Measurements from ENCODE around the gene TTC21B. TPM values are rescaled to one million over a fixed set of nuclear protein-coding genes. Genes with fewer than 3 reads are reported as not detected.

Gene TTC21B
- total RNA-seq, 4 donors from 2014 or later: 11.9 to 33.8 (median 23.0) TPM

DNA sequence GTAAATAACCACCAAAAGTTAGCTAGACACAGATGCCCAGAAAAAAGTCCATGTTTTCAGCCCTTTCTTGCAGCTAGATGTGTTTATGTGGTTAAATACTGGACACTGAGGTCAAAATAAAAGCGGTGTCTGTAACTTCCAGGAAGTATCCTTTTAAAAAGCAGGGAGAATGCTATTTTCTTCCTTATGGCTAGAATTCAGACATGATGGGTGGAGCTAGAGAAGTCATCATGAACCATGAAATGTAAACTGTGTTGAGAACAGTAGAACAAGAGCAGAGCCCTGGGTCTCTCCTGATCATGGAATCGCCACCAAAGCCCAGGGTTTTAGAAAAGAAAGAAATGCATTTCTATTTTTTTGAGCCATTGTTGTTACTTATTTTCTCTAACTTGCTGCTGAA lies 118.2 kb downstream of the TTC21B start:
- in situ Hi-C loops (cut with MboI; ENCODE audit: low pct_ligation_motif_present in 1 of 4, low pct_unique_long_range_greater_than_20kb in 1 of 4, low sequenced_read_pairs in 3 of 4): no loop called here
- Histone ChIP-seq H3K36me3 (no peaks in the 10 kb centered on the region), H3K4me3 (no peak overlapping the region), H3K9me3 (no peaks in the 10 kb centered on the region), H3K27ac (no peak overlapping the region), H3K4me1 (no peaks in the 10 kb centered on the region), H3K27me3 (no peaks in the 10 kb centered on the region)
- WGBS, 2 donors (ENCODE audit: low coverage in 1 of 2): 46 to 67% methylated on average over 2 of the region's 2 CpGs
- intact Hi-C loops (cut with DNase I; ENCODE audit: low total_unique reads): no loop called here
- DNase-seq: no peak
- TF ChIP-seq, protein P1, sequence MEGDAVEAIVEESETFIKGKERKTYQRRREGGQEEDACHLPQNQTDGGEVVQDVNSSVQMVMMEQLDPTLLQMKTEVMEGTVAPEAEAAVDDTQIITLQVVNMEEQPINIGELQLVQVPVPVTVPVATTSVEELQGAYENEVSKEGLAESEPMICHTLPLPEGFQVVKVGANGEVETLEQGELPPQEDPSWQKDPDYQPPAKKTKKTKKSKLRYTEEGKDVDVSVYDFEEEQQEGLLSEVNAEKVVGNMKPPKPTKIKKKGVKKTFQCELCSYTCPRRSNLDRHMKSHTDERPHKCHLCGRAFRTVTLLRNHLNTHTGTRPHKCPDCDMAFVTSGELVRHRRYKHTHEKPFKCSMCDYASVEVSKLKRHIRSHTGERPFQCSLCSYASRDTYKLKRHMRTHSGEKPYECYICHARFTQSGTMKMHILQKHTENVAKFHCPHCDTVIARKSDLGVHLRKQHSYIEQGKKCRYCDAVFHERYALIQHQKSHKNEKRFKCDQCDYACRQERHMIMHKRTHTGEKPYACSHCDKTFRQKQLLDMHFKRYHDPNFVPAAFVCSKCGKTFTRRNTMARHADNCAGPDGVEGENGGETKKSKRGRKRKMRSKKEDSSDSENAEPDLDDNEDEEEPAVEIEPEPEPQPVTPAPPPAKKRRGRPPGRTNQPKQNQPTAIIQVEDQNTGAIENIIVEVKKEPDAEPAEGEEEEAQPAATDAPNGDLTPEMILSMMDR (IDR thresholded peaks at IDR 0.05): no peak
- no peak for TF ChIP-seq EP300 (IDR thresholded peaks at IDR 0.05; ENCODE audit: low read depth)
- TF ChIP-seq POLR2A (IDR thresholded peaks at IDR 0.05): no peak

- intact Hi-C loops (cut with DNase I; ENCODE audit: low total_unique reads) (no loop called here), in situ Hi-C loops (cut with MboI; ENCODE audit: low pct_ligation_motif_present in 1 of 4, low pct_unique_long_range_greater_than_20kb in 1 of 4, low sequenced_read_pairs in 3 of 4) (no loop called here)
- no peak for DNase-seq
- no peaks in the 10 kb centered on the region for H3K4me1 ChIP-seq
- H3K4me3 ChIP-seq: no peak overlapping the region
- TF ChIP-seq POLR2AphosphoS5 (IDR thresholded peaks at IDR 0.05) (no peak), EP300 (IDR thresholded peaks at IDR 0.05; ENCODE audit: low read depth) (no peak), POLR2A (IDR thresholded peaks at IDR 0.05) (no peak)
- TF ChIP-seq, protein P1 (IDR thresholded peaks at IDR 0.05): no peak
- 89 to 96% methylated on average over 4 of the region's 4 CpGs for WGBS, 2 donors (ENCODE audit: low coverage in 1 of 2)
- H3K27me3 ChIP-seq: no peaks in the 10 kb centered on the region
- no peaks in the 10 kb centered on the region for H3K36me3 ChIP-seq
- H3K27ac ChIP-seq: no peak overlapping the region
- H3K9me3 ChIP-seq: no peaks in the 10 kb centered on the region
Measured at GRCh38 chr2:165833156-165833555, 120.4 kb downstream of the TTC21B start.

DNA sequence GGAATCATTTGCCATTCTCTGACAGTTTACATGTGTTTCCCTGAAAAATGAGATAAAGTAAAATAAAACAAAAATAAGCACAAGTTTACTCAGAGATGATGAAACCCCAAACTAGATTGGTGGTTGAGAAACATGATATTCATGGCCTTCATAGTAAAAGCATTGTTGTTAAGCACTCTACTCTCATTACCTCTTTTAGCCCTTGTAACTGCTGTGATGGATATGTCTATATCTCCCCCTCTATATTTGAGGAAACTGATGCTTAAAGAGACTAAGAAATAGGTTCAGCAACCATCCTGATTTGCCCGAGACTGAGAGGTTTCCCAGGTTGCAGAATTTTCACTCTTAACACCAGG lies 125.7 kb downstream of the TTC21B start:
- Histone ChIP-seq H3K4me3 (no peak overlapping the region), H3K27me3 (no peaks in the 10 kb centered on the region), H3K9me3 (no peaks in the 10 kb centered on the region), H3K4me1 (no peaks in the 10 kb centered on the region), H3K27ac (no peak overlapping the region), H3K36me3 (no peaks in the 10 kb centered on the region)
- in situ Hi-C loops (cut with MboI; ENCODE audit: low pct_ligation_motif_present in 1 of 4, low pct_unique_long_range_greater_than_20kb in 1 of 4, low sequenced_read_pairs in 3 of 4): no loop called here
- no peak for TF ChIP-seq POLR2AphosphoS5 (IDR thresholded peaks at IDR 0.05)
- no peak for TF ChIP-seq EP300 (IDR thresholded peaks at IDR 0.05; ENCODE audit: low read depth)
- no peak for DNase-seq
- WGBS, 2 donors (ENCODE audit: low coverage in 1 of 2): 60 to 80% methylated on average over 1 of the region's 1 CpG
- intact Hi-C loops (cut with DNase I; ENCODE audit: low total_unique reads): no loop called here

DNA sequence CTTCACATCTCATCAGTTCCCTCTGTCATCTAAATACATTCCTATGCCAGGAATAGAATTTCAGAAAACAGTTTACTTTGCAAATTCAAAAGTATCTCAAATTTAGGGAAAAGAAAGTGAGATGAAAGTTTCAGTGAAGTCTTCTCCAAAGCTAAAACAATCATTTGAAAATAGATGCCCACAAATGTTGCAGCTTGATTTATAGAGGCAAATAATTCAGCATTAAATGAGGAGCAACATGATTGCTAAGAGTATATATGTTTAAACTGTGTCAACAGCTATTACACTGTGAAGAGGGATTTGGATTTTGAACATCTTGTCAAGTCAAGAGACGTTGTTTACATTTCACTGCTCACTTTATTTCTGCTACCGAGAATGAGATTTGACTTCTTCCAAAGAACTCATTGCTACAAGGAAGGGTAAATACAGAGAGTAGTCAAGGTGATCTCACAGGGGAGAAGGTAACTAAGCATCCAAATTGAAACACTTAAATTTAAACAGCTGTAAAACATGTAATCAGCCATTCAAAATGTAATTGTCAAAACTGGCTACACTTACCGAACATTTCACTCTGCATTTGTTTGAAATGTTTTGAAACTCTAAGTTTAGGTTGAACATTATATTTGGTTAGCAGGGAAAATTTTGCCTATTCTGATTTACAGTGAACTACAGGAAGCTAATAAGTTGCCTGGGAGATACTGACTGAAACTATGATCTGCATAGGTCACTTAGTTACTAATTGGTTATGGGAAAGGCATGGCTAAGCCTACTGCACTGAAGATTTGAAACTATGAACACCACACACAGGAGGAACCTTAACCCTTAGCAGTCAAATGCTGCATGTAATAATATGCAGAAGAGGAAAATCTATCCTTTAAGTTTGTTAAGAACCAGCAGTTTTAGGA lies 126.3 kb downstream of the TTC21B start:
- 47 to 65% methylated on average over 3 of the region's 3 CpGs for WGBS, 2 donors (ENCODE audit: low coverage in 1 of 2)
- Histone ChIP-seq H3K4me3 (no peak overlapping the region), H3K27me3 (no peaks in the 10 kb centered on the region), H3K4me1 (no peaks in the 10 kb centered on the region), H3K36me3 (no peaks in the 10 kb centered on the region), H3K9me3 (no peaks in the 10 kb centered on the region), H3K27ac (no peak overlapping the region)
- no peak for DNase-seq
- TF ChIP-seq, protein P1 (IDR thresholded peaks at IDR 0.05): no peak
- intact Hi-C loops (cut with DNase I; ENCODE audit: low total_unique reads) (no loop called here), in situ Hi-C loops (cut with MboI; ENCODE audit: low pct_ligation_motif_present in 1 of 4, low pct_unique_long_range_greater_than_20kb in 1 of 4, low sequenced_read_pairs in 3 of 4) (no loop called here)

GRCh38 chr2:165825041-165825440 lies 128.5 kb downstream of the TTC21B start:
- 48 to 70% methylated on average over 2 of the region's 2 CpGs for WGBS, 2 donors (ENCODE audit: low coverage in 1 of 2)

More at GRCh38 chr2:165825041-165825440, 128.5 kb downstream of the TTC21B start:
- Histone ChIP-seq H3K27ac (no peak overlapping the region), H3K9me3 (no peaks in the 10 kb centered on the region), H3K4me3 (no peak overlapping the region), H3K36me3 (no peaks in the 10 kb centered on the region), H3K4me1 (no peaks in the 10 kb centered on the region), H3K27me3 (no peaks in the 10 kb centered on the region)
- no peak for DNase-seq
- in situ Hi-C loops (cut with MboI; ENCODE audit: low pct_ligation_motif_present in 1 of 4, low pct_unique_long_range_greater_than_20kb in 1 of 4, low sequenced_read_pairs in 3 of 4): no loop called here
- intact Hi-C loops (cut with DNase I; ENCODE audit: low total_unique reads): no loop called here
- no peak for TF ChIP-seq POLR2AphosphoS5 (IDR thresholded peaks at IDR 0.05)
- no peak for TF ChIP-seq EP300 (IDR thresholded peaks at IDR 0.05; ENCODE audit: low read depth)
- TF ChIP-seq POLR2A (IDR thresholded peaks at IDR 0.05): no peak
- TF ChIP-seq, protein P1 (IDR thresholded peaks at IDR 0.05): no peak
